OCI-LY1 (cell line): ENCODE data around the gene CILP2.

Source experiments
- CTCF ChIP-seq: fragments of 200-600 bp; sonication (generic), shearing (Covaris generic); IDR thresholded peaks from 2 replicates; pipeline ENCODE4 v1.5.1; 2017; ENCODE audit warnings: mild to moderate bottlenecking, antibody characterized with exemption, low read length, moderate library complexity, mixed read lengths
- EZH2 ChIP-seq: fragments of 200-600 bp; sonication (generic), shearing (Covaris generic); IDR thresholded peaks from 2 replicates; pipeline ENCODE4 v1.8.0; 2017; ENCODE audit warnings: borderline replicate concordance, mixed run types, mild to moderate bottlenecking, antibody characterized with exemption, low read length, moderate library complexity, mixed read lengths

- TF ChIP-seq EZH2 (no peak), CTCF (no peak)
Measured at GRCh38 chr19:19534556-19535265, 3.4 kb upstream of the CILP2 start.
